Type B pancreatic cell (in vitro differentiated cells): ENCODE measurements around the gene CDC14A. TPM values are rescaled to one million over a fixed set of nuclear protein-coding genes. Genes with fewer than 3 reads are reported as not detected.
A peak's percentile ranks its signal among the peaks of the same experiment; 100 is the strongest.

Experiments
- DNase-seq: peaks from one replicate; pipeline ENCODE4 v3.0.0; 2021; ENCODE audit warnings: mixed read lengths; ENCODE audit not compliant: unreplicated experiment; ENCODE audit errors: extremely low spot score
- H3K27ac Mint-ChIP-seq: 2 replicates; pipeline ENCODE4 v1.8.0; 2021; ENCODE audit warnings: mild to moderate bottlenecking, mixed read lengths
- H3K27me3 Mint-ChIP-seq: 2 replicates; pipeline ENCODE4 v1.8.0; 2021; ENCODE audit warnings: mixed read lengths
- H3K36me3 Mint-ChIP-seq: 2 replicates; pipeline ENCODE4 v1.8.0; 2021; ENCODE audit warnings: mixed read lengths
- H3K4me1 Mint-ChIP-seq: one replicate; pipeline ENCODE4 v1.8.0; 2021; ENCODE audit warnings: mixed read lengths; ENCODE audit not compliant: unreplicated experiment
- H3K4me3 Mint-ChIP-seq: 2 replicates; pipeline ENCODE4 v1.8.0; 2021; ENCODE audit warnings: mild to moderate bottlenecking, mixed read lengths
- H3K9me3 Mint-ChIP-seq: 2 replicates; pipeline ENCODE4 v1.8.0; 2021; ENCODE audit warnings: mixed read lengths
- total RNA-seq: library from RNA; stranded (reverse); gene quantifications from 2 replicates; pipeline ENCODE4 v1.2.1, GENCODE V29; 2021; ENCODE audit warnings: low replicate concordance
- TF ChIP-seq, protein P1 (sequence below): fragments of 200-600 bp; sonication (generic); conservative IDR thresholded peaks from 2 replicates; pipeline ENCODE4 v1.5.0; 2021; ENCODE audit warnings: antibody characterized with exemption, mild to moderate bottlenecking

Gene CDC14A
- total RNA-seq, 1 donor from 2014 or later = 11.4 TPM

GRCh38 chr1:100565937-100566699, 213.8 kb downstream of the CDC14A start:
- H3K4me3 Mint-ChIP-seq = no peak overlapping the region
- H3K4me1 Mint-ChIP-seq = no peaks in the 10 kb centered on the region
- H3K27me3 Mint-ChIP-seq = no peaks in the 10 kb centered on the region
- peaks cover 7% of the 10 kb centered on the region for H3K9me3 Mint-ChIP-seq
- no peak for DNase-seq
- H3K36me3 Mint-ChIP-seq = no peaks in the 10 kb centered on the region
- TF ChIP-seq, protein P1, sequence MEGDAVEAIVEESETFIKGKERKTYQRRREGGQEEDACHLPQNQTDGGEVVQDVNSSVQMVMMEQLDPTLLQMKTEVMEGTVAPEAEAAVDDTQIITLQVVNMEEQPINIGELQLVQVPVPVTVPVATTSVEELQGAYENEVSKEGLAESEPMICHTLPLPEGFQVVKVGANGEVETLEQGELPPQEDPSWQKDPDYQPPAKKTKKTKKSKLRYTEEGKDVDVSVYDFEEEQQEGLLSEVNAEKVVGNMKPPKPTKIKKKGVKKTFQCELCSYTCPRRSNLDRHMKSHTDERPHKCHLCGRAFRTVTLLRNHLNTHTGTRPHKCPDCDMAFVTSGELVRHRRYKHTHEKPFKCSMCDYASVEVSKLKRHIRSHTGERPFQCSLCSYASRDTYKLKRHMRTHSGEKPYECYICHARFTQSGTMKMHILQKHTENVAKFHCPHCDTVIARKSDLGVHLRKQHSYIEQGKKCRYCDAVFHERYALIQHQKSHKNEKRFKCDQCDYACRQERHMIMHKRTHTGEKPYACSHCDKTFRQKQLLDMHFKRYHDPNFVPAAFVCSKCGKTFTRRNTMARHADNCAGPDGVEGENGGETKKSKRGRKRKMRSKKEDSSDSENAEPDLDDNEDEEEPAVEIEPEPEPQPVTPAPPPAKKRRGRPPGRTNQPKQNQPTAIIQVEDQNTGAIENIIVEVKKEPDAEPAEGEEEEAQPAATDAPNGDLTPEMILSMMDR = peak; percentile 57
- H3K27ac Mint-ChIP-seq = no peak overlapping the region

DNA sequence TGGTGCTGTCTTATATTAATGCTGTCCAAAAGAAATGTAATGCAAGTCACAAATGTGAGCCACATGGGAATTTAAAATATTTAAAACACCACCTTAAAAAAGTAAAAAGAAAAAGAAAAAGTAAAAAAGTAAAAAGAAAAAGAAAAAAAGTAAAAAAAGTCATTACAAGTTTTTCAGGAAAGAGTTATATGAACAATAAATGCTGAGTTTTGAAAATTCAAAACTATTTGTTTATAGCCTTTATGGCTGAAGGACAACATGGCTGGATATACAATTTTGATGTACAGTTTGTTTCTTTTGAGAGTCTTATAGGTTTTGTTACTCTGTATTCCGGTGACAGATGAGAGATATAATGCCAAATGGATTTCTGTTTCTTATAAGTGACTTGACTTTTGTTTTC, 214.8 kb downstream of the CDC14A start:
- H3K27me3 Mint-ChIP-seq = no peaks in the 10 kb centered on the region
- no peak overlapping the region for H3K27ac Mint-ChIP-seq
- H3K9me3 Mint-ChIP-seq = peaks cover 7% of the 10 kb centered on the region
- no peak overlapping the region for H3K4me3 Mint-ChIP-seq
- H3K4me1 Mint-ChIP-seq = no peaks in the 10 kb centered on the region
- no peaks in the 10 kb centered on the region for H3K36me3 Mint-ChIP-seq
- TF ChIP-seq, protein P1 = no peak
- no peak for DNase-seq

Other genes with a start within 250 kb of the CDC14A start
- gene SASS6, start 219.6 kb upstream of the CDC14A start, total RNA-seq = 4.2 and 9.2 TPM in 2 replicates
- gene TRMT13, start 219.3 kb upstream of the CDC14A start, total RNA-seq = 13.9 and 25.1 TPM in 2 replicates
- 0.40 and 0.63 TPM in 2 replicates for gene LRRC39, start 174.2 kb upstream of the CDC14A start, total RNA-seq
- 21.4 and 22.6 TPM in 2 replicates for gene DBT, start 102.7 kb upstream of the CDC14A start, total RNA-seq
- 35.1 and 40.4 TPM in 2 replicates for gene RTCA, start 86.3 kb upstream of the CDC14A start, total RNA-seq
- gene GPR88, start 185.6 kb downstream of the CDC14A start, total RNA-seq = 0.17 TPM in 1 of 2 replicates, not detected in the other